RKO (cell line): Measurements from ENCODE around the gene FAM217B.

Source experiments
- DNase-seq: peaks from one replicate; pipeline ENCODE4 v3.0.0-alpha.2; 2016; ENCODE audit warnings: low spot score

FAM217B gene

DNA sequence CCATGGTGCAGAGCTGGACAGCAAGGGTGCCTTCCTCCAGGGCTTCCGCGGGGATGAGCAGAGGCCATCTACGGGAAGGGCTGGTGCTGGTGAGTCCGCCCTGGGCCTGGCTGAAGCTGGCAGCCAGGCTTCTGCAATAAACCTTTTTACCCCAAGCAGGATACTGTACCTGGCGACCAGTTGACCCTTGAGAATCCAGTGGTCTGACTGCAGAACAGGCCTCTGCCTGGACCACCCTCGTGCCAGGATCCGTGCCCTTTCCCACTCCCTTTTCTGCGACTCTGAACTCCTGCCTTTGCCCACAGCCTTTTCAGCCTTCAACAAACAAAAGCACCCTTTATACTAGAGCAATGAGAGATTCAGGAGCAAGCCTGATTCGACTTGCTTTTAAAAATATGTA is 36.9 kb downstream of the FAM217B start:
- no peak for DNase-seq

GRCh38 chr20:59983076-59983475 is 42.9 kb downstream of the FAM217B start:
- DNase-seq, result no peak

- DNase-seq, result no peak
These were observed 44.4 kb downstream of the FAM217B start for GRCh38 chr20:59984541-59984940.

GRCh38 chr20:59985164-59985563 is 45.0 kb downstream of the FAM217B start:
- no peak for DNase-seq

GRCh38 chr20:59985864-59986263 is 45.7 kb downstream of the FAM217B start:
- DNase-seq, result no peak

DNA sequence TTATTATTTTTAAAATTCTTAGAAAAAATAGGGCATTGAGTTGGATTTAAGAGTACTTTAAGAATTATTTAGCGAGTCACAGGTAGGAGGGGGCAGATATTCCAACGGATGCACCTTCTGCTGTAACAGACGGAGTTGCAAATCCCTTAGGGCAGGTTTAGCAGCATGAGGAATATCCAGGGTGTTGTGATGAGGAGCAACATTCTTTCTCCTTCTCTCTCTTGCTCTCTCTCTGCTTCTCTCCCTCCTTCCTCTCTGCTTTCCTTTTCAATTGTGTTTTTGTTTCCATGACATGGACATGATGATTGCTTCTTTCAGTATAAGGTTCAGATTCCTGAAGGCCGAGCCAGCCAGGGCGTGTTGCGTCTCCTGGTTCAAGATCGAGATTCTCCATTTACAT is 46.9 kb downstream of the FAM217B start:
- no peak for DNase-seq

GRCh38 chr20:59988141-59988540 is 48.0 kb downstream of the FAM217B start:
- DNase-seq, result peak; percentile 60

DNA sequence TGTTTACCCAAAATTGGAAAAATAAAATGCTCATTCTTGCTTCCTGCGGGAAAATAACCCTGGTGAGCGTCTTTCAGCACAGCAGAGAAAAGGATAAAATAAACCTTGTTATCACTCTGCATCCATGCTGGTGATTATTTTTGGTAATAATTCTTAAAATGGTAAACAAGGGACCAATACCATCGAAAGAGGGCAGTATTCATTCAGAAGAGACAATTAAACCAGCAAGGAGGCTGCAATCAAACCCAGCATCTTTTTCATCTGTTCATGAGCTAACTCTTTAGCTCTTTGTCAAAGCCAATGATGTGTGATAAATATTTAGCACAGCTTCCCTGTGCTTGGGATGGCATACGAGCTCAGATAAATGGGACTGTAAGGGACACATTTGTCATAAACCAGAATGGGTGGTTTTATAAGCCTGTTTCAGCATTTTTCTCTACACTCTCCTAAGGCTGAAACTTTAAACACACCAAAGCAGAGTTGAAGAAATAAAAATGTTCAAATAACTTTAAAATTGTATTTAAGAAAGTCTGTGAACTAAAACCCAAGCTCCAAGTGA is 52.4 kb downstream of the FAM217B start:
- DNase-seq, result no peak

DNA sequence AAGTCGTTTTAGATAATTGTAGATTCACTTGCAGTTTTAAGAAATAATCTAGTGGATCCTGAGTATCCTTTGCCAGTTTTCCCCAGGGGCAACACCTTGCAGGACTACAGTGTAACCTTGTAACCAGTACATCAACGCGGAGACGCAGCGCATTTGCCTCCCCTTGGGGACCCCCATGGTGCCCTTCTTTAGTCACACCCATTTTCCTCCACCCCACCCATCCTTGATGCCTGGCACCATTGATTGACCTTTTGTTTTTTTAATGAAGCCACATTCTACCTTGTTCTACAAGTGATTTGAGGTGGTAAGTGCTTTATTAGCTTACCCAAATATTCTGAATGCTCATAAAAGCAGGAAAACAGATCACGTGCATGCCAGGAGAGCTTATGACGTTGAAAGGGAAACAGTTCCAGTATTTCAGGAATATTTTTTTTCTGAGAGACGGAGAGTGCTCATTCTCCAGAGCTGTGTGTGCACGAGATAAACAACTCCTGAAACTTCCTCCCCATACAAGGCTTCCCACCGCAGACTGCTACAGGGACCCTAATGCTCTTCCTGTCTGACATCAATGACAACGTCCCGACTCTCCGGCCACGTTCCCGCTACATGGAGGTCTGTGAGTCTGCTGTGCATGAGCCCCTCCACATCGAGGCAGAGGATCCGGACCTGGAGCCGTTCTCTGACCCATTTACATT is 53.7 kb downstream of the FAM217B start:
- DNase-seq, result no peak

DNA sequence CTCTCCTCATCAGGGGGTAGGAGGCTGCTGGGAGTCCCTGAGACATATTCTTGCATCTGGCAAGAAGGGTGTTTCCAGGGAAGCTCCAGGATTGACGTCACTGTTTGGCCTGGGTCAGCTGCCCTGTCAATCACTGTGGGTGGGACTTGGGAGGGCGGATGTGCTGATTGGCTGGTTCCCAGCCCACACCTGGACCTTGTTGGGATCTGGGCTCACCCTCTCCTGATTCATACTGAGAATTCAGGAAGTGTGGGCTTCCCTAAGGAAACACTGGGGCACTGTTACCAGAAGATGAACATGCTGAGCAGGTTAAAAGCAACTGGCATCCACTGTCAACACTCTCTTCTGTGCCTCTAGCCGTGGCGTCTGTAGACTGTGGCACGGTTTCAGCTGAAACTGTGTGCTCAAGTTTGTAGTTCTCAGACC is 54.5 kb downstream of the FAM217B start:
- DNase-seq, result no peak

- no peak for DNase-seq
These were observed 55.9 kb downstream of the FAM217B start for GRCh38 chr20:59996108-59996507.

DNA sequence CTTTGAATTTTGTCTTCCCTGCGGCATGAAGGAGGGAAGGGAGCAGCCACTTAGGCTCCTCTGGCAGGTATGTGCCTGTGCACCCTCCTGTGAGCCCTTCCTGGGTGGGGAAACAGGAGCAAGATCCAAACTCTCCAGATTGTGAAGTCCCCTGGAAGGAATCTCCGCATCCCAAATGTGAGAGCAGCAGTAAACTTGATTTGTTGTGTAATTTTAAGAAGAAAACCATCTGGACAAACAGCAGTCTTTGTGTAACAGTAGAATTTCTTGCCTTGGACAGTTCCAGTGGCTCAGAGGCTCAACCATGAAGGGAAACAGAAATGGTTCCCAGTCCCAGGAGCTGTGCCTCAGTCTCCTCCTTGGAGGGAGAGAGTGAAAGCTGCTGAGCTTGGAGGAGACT is 57.7 kb downstream of the FAM217B start:
- no peak for DNase-seq
